Measurements from ENCODE around the gene MAD1L1. TPM values are rescaled to one million over a fixed set of nuclear protein-coding genes. Genes with fewer than 3 reads are reported as not detected.

Gene MAD1L1
- total RNA-seq, 2 donors from 2014 or later = 59.1 to 61.4 TPM

GRCh38 chr7:1914743-1915142 is 318.0 kb downstream of the MAD1L1 start:
- Mint-ChIP-seq H3K36me3 (ENCODE audit: low read depth) (no peaks in the 10 kb centered on the region), H3K4me1 (no peaks in the 10 kb centered on the region), H3K4me3 (no peak overlapping the region), H3K27ac (no peak overlapping the region), H3K9me3 (no peaks in the 10 kb centered on the region), H3K27me3 (ENCODE audit: insufficient read depth) (no peaks in the 10 kb centered on the region)
- no peak for DNase-seq
- no peaks in the 10 kb centered on the region for H3K4me1 ChIP-seq (ENCODE audit: control insufficient read depth, insufficient read depth, low read length)
- H3K27ac ChIP-seq (ENCODE audit: low read depth, low read length) = no peak overlapping the region
- H3K4me3 ChIP-seq (ENCODE audit: low read length) = no peak overlapping the region
- no peak for TF ChIP-seq CTCF (conservative IDR thresholded peaks at IDR 0.05)
- H3K27me3 ChIP-seq (ENCODE audit: control insufficient read depth, insufficient read depth, low read length, poor library complexity, severe bottlenecking) = no peaks in the 10 kb centered on the region
- H3K9ac ChIP-seq (ENCODE audit: extremely low read depth, low read length, poor library complexity, severe bottlenecking) = no peak overlapping the region
- WGBS, 2 experiments (ENCODE audit: insufficient coverage in 1 of 2, insufficient read length in 1 of 2) = 86 to 98% methylated on average over 6 to 8 of the region's 9 CpGs
- H3K36me3 ChIP-seq (ENCODE audit: control insufficient read depth, insufficient read depth, low read length) = no peaks in the 10 kb centered on the region
- no peaks in the 10 kb centered on the region for H3K9me3 ChIP-seq (ENCODE audit: control insufficient read depth, low read length)

GRCh38 chr7:1914321-1914720 is 318.4 kb downstream of the MAD1L1 start:
- H3K4me1 ChIP-seq (ENCODE audit: control insufficient read depth, insufficient read depth, low read length) = no peaks in the 10 kb centered on the region
- no peak for TF ChIP-seq CTCF (conservative IDR thresholded peaks at IDR 0.05)
- Mint-ChIP-seq H3K9me3 (no peaks in the 10 kb centered on the region), H3K27ac (no peak overlapping the region), H3K27me3 (ENCODE audit: insufficient read depth) (no peaks in the 10 kb centered on the region), H3K4me1 (no peaks in the 10 kb centered on the region), H3K4me3 (no peak overlapping the region), H3K36me3 (ENCODE audit: low read depth) (no peaks in the 10 kb centered on the region)
- H3K4me3 ChIP-seq (ENCODE audit: low read length) = no peak overlapping the region
- DNase-seq = no peak
- WGBS, 2 experiments (ENCODE audit: insufficient coverage in 1 of 2, insufficient read length in 1 of 2) = 92% methylated on average over 18 to 21 of the region's 21 CpGs
- no peaks in the 10 kb centered on the region for H3K27me3 ChIP-seq (ENCODE audit: control insufficient read depth, insufficient read depth, low read length, poor library complexity, severe bottlenecking)
- peak overlapping the region; percentile 66 for H3K27ac ChIP-seq (ENCODE audit: low read depth, low read length)
- H3K9ac ChIP-seq (ENCODE audit: extremely low read depth, low read length, poor library complexity, severe bottlenecking) = no peak overlapping the region
- H3K9me3 ChIP-seq (ENCODE audit: control insufficient read depth, low read length) = no peaks in the 10 kb centered on the region
- no peaks in the 10 kb centered on the region for H3K36me3 ChIP-seq (ENCODE audit: control insufficient read depth, insufficient read depth, low read length)

GRCh38 chr7:1913466-1914282 is 319.1 kb downstream of the MAD1L1 start:
- Mint-ChIP-seq H3K9me3 (no peaks in the 10 kb centered on the region), H3K4me1 (no peaks in the 10 kb centered on the region), H3K27ac (no peak overlapping the region), H3K27me3 (ENCODE audit: insufficient read depth) (no peaks in the 10 kb centered on the region), H3K36me3 (ENCODE audit: low read depth) (no peaks in the 10 kb centered on the region), H3K4me3 (no peak overlapping the region)
- H3K4me3 ChIP-seq (ENCODE audit: low read length) = no peak overlapping the region
- H3K27me3 ChIP-seq (ENCODE audit: control insufficient read depth, insufficient read depth, low read length, poor library complexity, severe bottlenecking) = no peaks in the 10 kb centered on the region
- no peaks in the 10 kb centered on the region for H3K36me3 ChIP-seq (ENCODE audit: control insufficient read depth, insufficient read depth, low read length)
- 91 to 95% methylated on average over 18 to 24 of the region's 25 CpGs for WGBS, 2 experiments (ENCODE audit: insufficient coverage in 1 of 2, insufficient read length in 1 of 2)
- peak overlapping the region; percentile 66 for H3K27ac ChIP-seq (ENCODE audit: low read depth, low read length)
- TF ChIP-seq CTCF (conservative IDR thresholded peaks at IDR 0.05) = no peak
- no peaks in the 10 kb centered on the region for H3K9me3 ChIP-seq (ENCODE audit: control insufficient read depth, low read length)
- DNase-seq = no peak
- no peak overlapping the region for H3K9ac ChIP-seq (ENCODE audit: extremely low read depth, low read length, poor library complexity, severe bottlenecking)
- no peaks in the 10 kb centered on the region for H3K4me1 ChIP-seq (ENCODE audit: control insufficient read depth, insufficient read depth, low read length)

Data from endodermal cell (in vitro differentiated cells).